Measurements from ENCODE around the gene PTGES3L. TPM values are rescaled to one million over a fixed set of nuclear protein-coding genes. Genes with fewer than 3 reads are reported as not detected.

PTGES3L gene
- total and polyA plus RNA-seq, 2 of the 13 experiments (the other 11 are each of a cell fraction or from before 2014, with no cell fraction given): 1.2 to 2.9 TPM

DNA sequence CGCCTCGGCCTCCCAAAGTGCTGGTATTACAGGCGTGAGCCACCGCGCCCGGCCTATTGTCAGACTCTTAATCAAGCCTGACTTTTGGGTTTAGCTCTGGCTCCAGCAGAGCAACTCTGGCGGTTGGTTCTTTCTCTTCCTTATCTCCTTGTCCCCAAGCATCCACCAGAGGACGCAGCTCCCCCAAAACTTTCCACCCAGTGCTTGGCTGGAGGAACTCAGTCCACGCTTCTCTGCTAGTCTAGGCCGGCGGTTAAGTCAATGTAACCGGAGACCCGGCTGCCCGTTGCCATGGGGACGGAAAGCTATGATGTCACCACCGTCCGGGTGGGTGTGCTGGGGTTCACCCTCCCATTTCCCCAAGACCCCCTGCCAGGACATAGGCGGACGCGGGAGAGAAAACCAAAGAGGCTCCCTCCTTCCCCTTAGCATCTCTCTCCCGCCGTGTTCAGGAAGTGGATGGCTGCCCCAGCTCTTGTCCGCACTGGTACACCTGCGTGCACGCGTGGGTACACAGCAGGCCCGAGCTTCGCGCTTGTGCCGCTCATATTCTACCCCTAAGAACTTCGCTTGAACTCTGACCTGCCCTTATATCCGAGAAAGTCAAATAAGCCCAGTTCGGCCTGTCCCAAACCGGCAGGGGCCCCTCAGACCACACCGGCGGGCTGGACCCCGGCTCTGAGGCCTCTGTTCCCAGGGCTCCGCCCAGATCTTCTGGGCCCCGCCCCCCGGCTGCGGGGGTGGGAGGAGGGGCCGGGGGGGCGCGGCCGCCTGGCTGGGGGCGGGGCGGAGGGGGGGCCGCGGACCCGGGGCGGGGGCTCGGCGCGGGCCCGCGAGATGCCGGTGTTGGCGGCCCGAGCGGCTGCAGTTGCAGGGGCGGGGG, 44.8 kb upstream of the PTGES3L start, which contains the start of gene RND2 (continued):
- TF ChIP-seq, protein P1, sequence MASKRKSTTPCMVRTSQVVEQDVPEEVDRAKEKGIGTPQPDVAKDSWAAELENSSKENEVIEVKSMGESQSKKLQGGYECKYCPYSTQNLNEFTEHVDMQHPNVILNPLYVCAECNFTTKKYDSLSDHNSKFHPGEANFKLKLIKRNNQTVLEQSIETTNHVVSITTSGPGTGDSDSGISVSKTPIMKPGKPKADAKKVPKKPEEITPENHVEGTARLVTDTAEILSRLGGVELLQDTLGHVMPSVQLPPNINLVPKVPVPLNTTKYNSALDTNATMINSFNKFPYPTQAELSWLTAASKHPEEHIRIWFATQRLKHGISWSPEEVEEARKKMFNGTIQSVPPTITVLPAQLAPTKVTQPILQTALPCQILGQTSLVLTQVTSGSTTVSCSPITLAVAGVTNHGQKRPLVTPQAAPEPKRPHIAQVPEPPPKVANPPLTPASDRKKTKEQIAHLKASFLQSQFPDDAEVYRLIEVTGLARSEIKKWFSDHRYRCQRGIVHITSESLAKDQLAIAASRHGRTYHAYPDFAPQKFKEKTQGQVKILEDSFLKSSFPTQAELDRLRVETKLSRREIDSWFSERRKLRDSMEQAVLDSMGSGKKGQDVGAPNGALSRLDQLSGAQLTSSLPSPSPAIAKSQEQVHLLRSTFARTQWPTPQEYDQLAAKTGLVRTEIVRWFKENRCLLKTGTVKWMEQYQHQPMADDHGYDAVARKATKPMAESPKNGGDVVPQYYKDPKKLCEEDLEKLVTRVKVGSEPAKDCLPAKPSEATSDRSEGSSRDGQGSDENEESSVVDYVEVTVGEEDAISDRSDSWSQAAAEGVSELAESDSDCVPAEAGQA (IDR thresholded peaks at IDR 0.05; ENCODE audit: low read depth): no peak
- TF ChIP-seq, protein P1 (CRISPR knock-in tag; IDR thresholded peaks at IDR 0.05; ENCODE audit: borderline replicate concordance): 0 out of 2 replicates have a peak, but pooled peaks have one; percentile 62
- TF ChIP-seq, protein P2, sequence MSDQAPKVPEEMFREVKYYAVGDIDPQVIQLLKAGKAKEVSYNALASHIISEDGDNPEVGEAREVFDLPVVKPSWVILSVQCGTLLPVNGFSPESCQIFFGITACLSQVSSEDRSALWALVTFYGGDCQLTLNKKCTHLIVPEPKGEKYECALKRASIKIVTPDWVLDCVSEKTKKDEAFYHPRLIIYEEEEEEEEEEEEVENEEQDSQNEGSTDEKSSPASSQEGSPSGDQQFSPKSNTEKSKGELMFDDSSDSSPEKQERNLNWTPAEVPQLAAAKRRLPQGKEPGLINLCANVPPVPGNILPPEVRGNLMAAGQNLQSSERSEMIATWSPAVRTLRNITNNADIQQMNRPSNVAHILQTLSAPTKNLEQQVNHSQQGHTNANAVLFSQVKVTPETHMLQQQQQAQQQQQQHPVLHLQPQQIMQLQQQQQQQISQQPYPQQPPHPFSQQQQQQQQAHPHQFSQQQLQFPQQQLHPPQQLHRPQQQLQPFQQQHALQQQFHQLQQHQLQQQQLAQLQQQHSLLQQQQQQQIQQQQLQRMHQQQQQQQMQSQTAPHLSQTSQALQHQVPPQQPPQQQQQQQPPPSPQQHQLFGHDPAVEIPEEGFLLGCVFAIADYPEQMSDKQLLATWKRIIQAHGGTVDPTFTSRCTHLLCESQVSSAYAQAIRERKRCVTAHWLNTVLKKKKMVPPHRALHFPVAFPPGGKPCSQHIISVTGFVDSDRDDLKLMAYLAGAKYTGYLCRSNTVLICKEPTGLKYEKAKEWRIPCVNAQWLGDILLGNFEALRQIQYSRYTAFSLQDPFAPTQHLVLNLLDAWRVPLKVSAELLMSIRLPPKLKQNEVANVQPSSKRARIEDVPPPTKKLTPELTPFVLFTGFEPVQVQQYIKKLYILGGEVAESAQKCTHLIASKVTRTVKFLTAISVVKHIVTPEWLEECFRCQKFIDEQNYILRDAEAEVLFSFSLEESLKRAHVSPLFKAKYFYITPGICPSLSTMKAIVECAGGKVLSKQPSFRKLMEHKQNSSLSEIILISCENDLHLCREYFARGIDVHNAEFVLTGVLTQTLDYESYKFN (CRISPR knock-in tag; conservative IDR thresholded peaks at IDR 0.05): peak; percentile 46
- TF ChIP-seq, protein P3, sequence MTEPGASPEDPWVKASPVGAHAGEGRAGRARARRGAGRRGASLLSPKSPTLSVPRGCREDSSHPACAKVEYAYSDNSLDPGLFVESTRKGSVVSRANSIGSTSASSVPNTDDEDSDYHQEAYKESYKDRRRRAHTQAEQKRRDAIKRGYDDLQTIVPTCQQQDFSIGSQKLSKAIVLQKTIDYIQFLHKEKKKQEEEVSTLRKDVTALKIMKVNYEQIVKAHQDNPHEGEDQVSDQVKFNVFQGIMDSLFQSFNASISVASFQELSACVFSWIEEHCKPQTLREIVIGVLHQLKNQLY (CRISPR knock-in tag; IDR thresholded peaks at IDR 0.05): no peak
- TF ChIP-seq, protein P4, sequence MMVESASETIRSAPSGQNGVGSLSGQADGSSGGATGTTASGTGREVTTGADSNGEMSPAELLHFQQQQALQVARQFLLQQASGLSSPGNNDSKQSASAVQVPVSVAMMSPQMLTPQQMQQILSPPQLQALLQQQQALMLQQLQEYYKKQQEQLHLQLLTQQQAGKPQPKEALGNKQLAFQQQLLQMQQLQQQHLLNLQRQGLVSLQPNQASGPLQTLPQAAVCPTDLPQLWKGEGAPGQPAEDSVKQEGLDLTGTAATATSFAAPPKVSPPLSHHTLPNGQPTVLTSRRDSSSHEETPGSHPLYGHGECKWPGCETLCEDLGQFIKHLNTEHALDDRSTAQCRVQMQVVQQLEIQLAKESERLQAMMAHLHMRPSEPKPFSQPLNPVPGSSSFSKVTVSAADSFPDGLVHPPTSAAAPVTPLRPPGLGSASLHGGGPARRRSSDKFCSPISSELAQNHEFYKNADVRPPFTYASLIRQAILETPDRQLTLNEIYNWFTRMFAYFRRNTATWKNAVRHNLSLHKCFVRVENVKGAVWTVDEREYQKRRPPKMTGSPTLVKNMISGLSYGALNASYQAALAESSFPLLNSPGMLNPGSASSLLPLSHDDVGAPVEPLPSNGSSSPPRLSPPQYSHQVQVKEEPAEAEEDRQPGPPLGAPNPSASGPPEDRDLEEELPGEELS (CRISPR knock-in tag; IDR thresholded peaks at IDR 0.05): peak; percentile 52
- TF ChIP-seq RORA (CRISPR knock-in tag; IDR thresholded peaks at IDR 0.05) (no peak), ZSCAN25 (CRISPR knock-in tag; IDR thresholded peaks at IDR 0.05) (no peak), ZNF660 (CRISPR knock-in tag; IDR thresholded peaks at IDR 0.05; ENCODE audit: borderline replicate concordance, low read depth) (no peak)
- TF ChIP-seq, protein P5, sequence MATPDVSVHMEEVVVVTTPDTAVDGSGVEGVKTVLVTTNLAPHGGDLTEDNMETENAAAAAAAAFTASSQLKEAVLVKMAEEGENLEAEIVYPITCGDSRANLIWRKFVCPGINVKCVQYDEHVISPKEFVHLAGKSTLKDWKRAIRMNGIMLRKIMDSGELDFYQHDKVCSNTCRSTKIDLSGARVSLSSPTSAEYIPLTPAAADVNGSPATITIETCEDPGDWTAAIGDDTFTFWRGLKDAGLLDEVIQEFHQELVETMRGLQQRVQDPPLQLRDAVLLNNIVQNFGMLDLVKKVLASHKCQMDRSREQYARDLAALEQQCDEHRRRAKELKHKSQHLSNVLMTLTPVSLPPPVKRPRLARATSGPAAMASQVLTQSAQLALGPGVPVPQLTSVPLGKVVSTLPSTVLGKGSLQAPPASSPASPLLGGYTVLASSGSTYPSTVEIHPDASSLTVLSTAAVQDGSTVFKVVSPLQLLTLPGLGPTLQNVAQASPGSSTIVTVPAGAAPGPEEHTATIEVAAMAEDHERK (CRISPR knock-in tag; IDR thresholded peaks at IDR 0.05; ENCODE audit: low read depth): no peak

Data from HepG2 (cell line).